IPS-NIHi11 (cell line): ENCODE data around the gene MLST8.
A peak's percentile ranks its signal among the peaks of the same experiment; 100 is the strongest.
"Not testable (repeated sequence)": the region's sequence is repeated elsewhere in the genome, so short reads cannot be mapped to it uniquely, and the experiment has no call there.

Experiments used
- DNase-seq: peaks from one replicate; pipeline ENCODE4 v3.0.0; 2012; ENCODE audit warnings: mixed read lengths, low spot score

MLST8 gene

DNA sequence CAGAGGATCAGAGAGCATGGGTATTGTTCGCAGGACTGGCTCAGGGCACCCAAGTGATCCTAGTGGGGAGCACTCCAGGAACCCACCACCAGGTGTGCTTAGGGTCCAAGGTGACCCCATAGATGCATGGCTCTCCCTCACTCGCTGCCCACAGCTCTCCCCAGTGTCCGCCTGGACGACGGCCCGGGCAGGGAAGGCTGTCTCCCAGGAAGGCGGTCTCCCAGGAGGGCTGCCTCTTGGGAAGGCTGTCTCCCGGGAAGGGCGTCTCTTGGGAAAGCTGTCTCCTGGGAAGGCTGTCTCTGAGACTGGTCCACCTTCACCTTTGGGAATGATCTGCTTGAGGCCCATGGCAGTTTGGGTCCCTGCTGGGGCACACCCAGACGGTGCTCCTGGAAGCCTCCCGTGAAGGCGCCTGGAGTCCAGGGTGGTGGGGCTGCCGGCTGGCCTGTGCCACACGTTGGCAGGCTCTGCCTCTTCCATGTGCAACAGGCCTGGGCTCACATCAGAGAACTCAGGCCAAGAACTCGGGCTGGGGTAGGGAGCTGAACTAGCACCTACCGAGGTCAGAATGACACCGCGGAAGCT is 41.1 kb downstream of the MLST8 start:
- no peak for DNase-seq

- DNase-seq, result no peak
Observed at GRCh38 chr16:2250652-2251295, 45.5 kb downstream of the MLST8 start.

DNA sequence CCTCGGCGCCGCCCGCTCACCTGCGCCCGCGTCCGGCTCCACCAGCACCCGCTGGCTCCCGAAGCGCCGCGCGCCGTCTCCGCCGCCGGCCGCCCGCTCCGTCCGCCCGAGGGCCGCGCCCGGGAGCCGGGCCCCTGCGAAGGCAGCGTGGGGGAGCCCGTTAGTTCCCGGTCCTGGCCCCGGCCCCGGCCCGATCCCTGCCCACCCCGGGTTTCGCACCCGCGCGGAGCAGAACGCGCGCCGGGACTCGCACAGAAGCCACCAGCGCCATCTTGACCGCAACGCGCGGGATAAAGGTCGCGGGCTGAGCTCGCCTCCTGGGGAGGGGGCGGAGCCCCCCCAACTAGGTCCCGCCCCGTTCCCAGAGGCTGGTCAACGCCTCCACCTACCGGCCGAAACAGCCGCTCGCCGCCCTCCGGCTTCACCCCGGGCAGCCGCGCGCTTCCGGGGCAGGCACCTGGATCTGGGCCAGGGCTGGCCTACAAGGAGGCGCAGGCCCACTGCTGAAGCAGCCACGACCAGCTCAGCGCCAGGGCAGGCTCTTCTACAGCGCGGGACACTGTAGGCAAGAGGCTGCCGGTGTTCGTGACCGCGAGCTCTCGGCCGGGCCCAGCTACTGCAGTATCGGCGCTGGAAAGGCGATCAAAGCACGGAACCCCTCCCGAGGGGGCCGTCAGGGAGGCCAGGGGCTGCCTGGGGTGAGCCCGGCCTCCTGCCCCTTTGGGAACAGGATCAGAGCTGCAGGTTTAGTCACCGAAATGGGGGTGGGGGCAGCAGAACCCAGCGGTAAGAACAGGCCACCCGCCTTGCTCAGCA is 46.2 kb downstream of the MLST8 start, which contains the start of gene ECI1:
Gene ECI1, minus strand, starts transcription at position 292 of the 816 bp plus-strand sequence. Its CDS starts 21 bp downstream, at position 271.
- peak; percentile 100 for DNase-seq

GRCh38 chr16:2252806-2253148 is 47.5 kb downstream of the MLST8 start:
- DNase-seq, result no peak

GRCh38 chr16:2253293-2253692 is 48.0 kb downstream of the MLST8 start:
- DNase-seq, result no peak

GRCh38 chr16:2256531-2257140 is 51.4 kb downstream of the MLST8 start:
- no peak for DNase-seq

DNA sequence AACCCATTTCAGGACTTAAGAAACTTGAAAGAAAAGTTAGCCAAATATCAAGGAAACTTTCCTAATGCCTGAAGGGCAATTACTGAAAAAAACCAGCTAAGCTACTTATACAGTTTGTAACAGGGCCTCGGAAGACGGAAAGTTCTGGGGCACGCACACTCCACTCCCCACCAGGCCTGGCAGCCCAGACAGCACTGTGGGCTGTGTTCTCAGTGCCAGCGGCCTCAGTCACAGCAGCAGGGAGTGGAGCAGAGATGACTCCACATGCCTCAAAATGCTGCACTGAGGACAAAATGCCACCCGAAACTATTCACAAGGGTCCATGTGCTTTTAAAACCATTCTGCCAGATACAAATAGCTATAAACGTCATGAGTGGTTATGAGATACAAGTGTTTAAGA is 52.5 kb downstream of the MLST8 start:
- no peak for DNase-seq

- not testable (repeated sequence) for DNase-seq
Observed at GRCh38 chr16:2258530-2258929, 53.3 kb downstream of the MLST8 start.
